Activated CD4-positive, CD25-positive, alpha-beta regulatory T cell treated with anti-CD3 and anti-CD28 coated beads, Interleukin-2, amount 50 U/mL, for 16 hours (primary cell): Measurements from ENCODE around the gene TPST2.

Experiments
- DNase-seq: peaks from one replicate; pipeline ENCODE4 v3.0.0-alpha.2; 2020; ENCODE audit warnings: low read depth, low spot score

TPST2 gene

DNA sequence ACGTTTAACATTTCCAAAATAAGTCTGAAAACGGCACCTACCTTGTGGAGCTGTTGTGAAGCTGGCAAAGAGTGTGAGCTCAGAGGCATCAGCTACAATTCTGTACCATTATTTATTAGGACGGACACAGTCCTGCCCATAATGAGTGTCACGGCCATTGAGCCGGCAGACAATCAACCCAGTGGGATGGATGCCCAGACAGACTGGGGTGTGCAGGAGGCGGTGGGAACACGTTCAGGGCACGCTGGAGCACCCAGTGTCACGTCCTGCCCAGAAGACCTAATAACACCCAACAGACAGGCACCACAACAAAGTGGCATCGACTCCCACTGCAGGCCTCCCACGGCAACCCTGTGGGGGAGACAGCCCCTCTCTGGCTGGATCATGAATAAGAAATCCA, 34.5 kb downstream of the TPST2 start:
- no peak for DNase-seq

DNA sequence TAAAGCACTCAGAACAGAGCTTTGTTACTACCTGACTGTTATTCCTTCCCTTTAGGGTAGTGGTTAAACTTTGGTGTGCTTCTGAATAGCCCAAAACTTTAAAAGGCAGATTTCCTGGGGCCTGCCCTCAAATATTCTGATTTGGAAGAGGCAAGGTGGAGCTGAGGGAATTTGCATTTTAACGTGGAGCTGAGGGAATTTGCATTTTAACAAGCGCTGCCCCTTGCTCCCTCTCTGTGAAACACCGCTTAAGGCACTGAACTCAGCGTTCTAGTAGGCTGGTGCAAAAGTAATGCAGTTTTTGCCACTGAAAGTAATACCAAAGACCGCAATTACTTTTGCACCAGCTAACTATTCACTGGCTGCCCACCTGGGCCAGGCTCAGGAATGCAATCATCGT, 35.0 kb downstream of the TPST2 start:
- DNase-seq = no peak

DNA sequence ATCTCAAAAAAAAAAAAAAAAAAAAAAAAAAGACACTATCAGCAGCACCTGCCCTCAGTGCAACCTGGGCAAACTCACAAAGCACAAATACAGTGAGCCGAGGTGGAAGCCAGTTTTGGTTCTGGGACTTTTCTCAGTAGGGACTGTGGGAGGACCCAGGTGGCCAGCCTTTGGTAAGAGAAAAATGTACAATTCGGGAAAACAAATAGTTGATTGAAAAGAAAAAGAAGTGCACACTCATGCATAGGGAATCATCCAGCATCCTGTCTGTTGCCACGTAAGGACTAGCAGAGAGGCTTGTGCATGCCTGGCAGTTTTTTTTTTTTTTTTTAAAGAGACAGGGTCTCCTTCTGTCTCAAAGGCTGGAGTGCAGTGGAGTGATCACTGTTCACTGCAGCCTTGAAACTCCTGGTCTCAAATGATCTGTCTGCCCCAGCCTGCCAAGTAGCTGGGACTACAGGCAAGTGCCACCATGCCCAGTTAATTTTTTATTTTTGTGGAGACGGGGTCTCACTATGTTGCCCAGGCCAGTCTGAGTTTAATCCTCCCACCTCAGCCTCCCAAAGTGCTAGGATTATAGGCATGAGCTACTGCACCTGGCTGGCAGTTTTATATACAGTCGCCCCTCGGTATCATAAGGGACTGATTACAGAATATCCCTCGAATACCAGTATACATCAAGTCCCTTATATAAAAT, 36.7 kb downstream of the TPST2 start:
- no peak for DNase-seq

DNA sequence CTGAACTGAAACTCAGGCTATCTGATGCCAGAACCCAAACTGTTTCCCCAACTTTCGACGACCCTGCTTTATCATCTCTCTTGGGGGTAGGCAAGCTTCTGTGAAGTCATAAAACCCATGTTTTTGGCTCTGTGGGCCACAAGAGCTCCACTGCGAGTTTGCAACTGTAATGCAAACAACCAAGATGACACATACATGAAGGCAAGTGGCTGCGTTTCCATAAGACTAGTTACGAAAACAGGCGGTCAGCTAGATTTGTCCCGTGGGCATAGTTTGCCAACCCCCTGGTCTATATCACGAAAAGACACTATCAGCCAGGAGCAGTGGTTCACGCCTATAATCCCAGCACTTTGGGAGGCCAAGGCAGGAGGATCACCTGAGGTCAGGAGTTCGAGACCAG, 37.5 kb downstream of the TPST2 start:
- DNase-seq = no peak

DNA sequence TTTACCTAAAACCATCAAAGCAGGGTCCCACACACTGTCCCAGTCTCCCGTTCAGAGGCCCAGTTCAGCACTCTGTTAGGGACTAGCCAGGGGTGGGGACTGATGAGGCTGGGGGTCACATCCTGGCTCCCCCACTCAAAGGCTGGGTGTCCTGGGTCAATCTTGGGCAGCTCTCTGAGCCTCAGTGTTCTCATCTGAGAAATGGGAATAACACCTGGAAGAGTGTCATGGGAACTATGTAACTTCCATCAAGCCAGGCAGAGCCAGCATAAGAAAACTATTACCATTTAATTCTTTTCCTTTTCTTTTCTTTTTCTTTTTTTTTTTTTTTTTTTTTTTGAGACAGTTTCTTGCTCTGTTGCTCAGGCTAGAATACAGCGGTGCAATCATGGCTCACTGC, 38.4 kb downstream of the TPST2 start:
- DNase-seq = no peak

DNA sequence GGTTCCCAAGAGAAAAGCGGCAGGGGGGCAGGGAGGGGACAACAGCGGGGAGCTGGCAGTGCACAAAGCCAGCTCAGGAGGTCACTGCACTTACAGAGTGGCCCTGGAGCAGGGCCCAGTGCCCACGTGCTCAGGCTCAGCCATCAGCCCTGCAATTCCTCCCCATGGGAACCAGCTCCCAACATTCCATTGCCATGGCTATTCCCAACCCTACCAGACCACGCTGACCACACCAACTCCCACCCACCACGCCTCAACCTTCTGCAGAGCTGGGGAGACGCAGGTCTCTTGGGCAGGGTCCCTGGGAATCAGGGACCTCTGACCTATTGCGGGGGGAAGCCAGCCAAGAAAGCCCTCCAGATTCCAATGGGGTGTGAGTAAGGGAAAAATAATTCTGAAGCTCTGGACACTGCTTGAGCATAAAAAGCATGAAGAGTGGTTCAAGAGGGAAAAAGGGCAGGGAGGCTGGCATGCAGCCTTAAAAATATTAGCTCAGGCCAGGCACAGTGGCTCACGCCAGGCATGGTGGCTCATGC, 39.4 kb downstream of the TPST2 start:
- DNase-seq = no peak

DNA sequence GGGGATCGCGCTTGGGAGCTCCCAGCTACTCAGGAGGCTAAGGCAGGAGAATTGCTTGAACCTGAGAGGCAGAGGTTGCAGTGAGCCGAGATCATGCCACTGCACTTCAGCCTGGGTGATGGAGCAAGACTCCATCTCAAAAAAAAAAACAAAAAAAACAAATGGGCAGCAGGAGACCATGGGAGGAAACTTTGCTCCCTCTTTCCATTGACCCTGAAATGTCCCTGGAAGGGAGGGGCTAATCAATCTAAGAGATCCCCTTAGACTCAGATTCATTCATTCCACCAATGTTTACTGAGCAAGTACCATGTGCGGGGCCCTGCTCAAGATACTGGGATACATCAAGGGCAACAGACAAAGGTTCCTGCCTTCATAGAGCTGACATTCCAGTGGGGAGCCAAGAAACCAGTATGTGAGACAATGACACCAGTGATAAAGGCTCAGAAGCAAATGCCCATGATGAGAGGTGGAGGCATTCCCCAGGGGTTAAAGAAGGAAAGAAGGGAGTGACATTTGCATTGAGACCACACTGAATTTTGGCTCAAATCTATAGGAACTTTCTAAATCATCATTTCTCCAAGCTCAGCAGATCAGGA, 39.9 kb downstream of the TPST2 start:
- no peak for DNase-seq

DNA sequence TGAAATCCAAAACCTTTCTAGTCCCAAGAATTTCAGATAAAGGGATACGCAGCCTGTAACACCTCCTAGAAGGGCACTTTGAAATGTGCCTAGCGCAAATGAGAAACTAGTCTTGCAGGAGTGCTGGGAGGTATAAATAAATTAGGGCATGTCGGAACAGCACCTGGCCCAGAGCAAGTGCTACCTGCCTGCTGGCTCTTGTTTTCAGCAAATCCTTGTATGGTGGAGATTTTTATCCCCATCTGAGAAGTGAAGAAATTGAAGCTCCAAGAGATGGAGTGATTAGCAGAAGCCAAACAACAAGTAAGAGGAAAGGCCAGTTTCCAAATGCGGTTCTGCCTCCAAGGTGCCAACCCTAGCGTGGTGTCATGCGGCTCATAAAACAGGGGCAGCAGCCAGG, 40.9 kb downstream of the TPST2 start:
- no peak for DNase-seq

DNA sequence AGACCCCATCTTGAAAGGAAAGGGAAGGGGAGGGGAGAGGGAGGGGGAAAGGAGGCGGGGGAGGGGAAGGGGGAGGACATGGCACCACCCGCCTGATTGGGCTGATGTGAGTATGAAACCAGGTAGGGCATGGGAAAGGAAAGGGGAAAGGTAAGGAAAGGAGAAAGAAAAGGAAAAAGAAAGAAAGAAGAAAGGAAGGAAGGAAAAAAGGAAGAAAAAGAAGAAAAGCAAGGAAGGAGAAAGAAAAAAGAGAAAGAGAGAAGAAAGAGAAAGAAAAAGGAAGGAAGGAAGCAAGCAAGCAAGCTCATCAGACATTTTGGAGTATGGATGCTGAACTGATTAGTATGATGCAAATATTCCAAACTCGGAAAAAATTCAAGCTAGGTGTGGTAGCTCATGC, 41.6 kb downstream of the TPST2 start:
- DNase-seq = no peak

DNA sequence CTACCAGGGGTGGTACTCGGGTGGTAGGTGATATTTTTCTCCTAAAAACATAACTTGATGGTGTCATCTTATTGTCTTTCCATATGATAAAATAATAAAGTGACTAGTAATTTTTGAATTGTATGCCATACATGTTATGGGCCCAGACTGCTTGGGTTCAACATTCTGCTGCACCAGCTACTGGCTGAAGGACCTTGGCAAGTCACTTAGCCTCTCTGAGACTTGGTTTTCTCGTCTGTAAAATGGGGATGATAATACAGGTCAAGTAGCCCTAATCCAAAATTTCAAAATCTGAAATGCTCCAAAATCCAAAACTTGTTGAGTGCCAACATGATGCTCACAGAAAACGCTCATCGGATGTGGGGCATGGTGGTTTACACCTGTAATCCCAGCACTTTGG, 42.1 kb downstream of the TPST2 start:
- DNase-seq = no peak

DNA sequence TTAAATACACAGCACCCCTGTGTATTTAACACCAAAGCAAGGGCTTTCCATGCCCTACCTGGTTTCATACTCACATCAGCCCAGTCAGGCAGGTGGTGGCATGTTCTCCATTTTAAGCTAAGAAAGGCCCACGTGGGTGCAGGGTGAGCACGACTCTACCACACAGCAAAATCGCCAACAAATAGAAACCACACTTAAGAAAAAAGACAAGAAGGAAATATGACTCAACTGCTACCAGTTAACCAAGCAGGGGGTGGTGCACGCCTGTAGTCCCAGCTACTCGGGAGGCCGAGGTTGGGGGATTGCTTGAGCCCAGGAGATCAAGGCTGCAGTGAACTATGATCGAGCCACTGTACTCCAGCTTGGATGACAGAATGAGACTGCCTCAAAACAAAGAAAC, 42.5 kb downstream of the TPST2 start:
- DNase-seq = no peak

DNA sequence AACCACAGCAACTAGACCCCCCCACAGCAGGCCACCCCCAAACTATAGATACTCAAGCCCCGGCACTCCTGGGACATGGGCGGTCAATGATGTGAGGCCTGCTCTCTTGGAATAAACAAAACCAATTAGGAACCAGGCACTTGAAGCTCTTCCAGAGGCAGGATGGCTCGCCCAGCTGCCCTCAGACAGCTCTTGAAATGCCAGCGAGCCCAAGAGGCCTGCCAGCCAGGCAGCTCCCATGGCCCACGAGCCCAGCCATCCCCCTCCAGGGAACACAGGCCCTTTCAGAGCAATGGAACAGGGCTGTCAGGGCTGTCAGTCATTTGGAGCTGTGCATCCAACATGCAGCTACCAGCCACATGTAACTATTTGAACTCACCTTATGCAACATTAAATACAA, 43.6 kb downstream of the TPST2 start:
- DNase-seq = no peak

DNA sequence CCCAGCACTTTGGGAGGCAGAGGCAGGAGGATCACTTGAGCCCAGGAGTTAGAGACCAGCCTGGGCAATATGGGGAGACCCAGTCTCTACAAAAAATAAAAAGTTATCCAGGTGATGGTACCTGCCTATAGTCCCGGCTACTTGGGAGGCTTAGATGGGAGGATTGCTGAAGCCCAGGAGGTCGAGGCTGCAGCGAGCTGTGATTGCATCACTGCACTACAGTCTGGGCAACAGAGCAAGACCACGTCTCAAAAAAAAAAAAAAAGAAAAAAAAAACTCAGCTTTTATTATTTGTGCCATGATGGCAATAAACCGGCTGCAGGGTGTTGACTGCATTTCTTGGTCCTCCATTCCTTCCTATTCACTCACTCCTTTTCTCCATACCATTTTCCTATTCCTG, 44.1 kb downstream of the TPST2 start:
- DNase-seq = no peak

DNA sequence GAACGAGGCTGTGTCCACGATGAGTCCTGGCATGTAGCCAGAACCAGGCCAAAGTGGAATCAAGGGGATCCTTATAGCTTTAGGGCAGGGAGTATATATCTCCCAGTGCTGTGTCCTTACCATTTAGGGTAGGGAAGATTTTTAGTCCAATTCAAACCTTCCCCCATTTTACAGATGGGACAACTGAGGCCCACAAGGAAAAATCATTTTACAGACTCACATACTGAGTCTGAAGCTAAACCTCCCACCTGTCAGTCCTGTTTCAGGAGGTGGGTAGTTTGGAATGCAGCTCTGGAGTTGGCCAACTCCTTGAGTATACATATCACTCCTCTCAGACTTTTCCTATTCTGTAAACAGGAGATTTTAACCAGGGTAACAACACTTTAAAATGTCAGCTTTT, 44.5 kb downstream of the TPST2 start:
- no peak for DNase-seq

DNA sequence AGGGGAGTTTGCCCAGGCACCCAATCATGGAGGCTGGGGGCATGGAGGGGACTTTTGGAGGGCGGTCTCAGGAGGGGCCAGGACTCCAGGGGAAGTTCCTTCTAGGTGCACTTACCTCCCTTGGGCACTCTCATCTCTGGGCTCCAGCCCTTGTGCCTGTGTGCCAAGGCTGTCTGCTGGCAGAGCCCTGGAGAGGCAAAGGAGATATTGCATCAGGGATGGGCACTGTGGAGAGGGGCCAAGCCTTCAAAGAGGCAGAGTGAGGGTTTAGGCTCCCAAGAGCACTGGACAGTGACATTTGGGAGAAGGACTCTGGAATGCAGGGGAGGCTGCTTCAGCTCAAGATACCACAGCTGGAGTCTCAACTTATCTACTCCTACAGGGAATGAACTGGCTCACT, 45.4 kb downstream of the TPST2 start:
- no peak for DNase-seq

DNA sequence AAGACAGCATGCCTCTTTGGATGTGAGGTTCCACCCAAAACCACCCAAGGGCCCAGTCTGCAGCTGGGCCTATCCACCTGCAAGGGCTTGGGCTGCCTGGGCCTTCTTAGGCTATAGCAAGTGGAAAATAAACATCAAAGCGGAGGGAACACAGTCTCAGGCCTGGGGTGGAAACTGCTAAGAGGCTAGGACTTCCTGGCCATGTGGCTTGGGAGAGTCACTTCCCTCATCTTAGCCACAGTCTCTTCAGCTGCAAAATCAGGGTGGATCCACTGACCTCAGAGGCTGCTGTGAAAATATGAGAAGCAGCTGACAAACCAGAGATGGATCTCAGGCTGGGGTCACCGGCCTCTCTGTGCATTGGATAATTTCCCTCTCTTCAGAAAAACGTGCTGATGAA, 47.1 kb downstream of the TPST2 start:
- DNase-seq = no peak

DNA sequence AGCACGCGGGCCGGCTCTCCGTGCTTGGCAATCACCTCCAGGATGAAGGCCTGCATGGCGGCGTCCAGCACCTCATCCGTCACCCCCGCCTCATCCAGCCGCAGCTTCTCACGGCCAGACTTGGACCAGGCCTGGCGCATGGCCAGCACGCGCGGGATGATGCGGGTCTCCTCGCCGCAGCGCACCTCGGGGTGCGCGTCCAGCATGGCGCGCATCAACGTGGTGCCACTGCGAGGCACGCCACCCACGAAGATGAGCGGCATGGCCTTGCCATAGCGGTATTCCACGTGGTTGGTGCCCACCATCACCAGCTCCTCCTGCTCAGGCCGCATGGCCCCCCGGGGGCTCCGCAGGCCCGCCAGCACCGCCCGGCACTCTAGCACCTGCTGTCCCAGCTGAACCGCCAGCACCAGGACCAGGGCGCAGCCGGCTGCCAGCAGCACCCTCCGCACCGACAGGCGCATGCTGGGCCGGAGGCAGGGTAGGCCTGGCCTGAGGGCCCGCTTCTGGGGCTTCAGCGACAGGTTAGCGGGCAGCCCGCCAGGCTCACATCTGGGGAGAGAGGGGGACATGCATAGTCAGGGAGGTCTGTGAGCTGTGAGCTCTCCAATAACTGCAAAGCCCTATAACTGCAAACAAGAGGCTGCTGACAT, 48.6 kb downstream of the TPST2 start:
- no peak for DNase-seq

DNA sequence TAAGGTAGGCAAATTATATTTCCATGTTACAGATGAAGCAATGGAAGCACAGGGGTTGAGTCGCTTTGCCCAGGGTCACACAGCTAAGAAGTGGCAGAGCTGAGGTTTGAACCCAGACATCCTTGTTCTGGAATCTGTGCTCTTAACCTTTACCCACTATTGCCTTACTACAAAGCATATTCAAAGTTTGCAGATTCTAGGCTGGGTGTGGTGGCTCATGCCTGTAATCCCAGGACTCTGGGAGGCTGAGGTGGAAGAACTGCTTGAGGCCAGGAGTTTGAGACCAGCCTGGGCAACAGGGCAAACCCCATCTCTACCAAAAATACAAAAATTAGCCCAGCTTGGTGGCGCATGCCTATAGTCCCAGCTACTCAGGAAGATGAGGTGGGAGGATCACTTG, 49.8 kb downstream of the TPST2 start:
- DNase-seq = no peak

DNA sequence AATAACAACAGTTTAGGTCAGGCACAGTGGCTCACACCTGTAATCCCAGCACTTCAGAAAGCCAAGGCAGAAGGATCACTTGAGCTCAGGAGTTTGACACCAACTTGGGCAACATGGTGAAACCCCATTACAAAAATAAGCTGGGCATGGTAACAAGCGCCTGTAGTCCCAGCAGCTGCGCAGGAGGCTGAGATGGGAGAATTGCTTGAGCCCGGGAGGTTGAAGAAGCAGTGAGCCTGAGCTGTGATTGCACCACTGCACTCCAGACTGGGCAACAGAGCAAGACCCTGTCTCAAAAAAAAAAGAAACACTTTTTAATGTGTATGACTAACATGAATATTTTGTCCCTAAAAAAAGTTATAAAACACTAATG, 53.2 kb downstream of the TPST2 start:
- DNase-seq = no peak

DNA sequence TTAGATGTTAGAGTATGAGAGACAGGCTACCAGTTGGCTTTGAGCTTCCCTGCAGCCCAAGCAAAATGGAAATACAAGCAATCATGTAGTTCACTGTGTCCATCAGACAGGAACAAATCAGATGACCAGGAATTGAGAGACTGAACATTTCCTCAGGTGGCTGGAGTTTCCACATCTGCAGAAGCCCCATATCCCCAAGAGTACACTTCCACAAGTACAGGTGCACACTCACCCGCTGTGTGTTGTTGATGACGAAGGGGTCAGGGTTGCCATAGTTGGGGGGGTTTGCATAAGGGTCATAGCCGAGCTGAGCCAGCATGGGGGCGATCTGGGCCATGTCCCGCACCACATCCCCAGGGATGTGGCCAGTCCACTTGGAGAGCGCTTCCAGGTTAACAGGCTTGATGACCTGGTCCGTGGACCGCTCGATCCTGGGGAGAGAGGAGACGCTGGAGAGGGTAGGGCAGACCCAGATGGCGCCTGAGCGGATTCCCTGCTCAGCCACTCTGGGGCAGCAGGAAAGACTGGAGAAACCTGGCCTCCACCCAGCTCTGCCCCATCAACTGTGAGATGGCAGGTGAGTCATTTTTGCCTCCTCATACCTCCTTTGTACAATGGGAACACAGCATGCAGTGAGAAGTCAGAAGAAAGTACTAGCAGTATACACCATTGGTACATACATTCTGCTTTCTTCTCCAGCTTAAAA, 53.7 kb downstream of the TPST2 start:
- DNase-seq = no peak

DNA sequence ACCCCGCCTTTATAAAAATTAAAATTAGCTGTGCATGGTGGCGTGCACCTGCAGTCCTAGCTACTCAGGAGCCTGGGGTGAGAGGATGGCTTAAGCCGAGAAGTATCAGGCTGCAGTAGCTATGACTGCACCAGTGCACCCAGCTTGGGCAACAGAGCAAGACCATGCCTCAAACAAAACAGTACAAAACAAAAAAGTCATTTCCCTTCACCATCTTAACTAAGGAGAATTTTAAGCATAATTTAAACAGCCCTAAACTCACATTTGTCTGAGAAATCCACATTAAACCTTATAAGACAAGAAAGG, 54.4 kb downstream of the TPST2 start:
- no peak for DNase-seq

DNA sequence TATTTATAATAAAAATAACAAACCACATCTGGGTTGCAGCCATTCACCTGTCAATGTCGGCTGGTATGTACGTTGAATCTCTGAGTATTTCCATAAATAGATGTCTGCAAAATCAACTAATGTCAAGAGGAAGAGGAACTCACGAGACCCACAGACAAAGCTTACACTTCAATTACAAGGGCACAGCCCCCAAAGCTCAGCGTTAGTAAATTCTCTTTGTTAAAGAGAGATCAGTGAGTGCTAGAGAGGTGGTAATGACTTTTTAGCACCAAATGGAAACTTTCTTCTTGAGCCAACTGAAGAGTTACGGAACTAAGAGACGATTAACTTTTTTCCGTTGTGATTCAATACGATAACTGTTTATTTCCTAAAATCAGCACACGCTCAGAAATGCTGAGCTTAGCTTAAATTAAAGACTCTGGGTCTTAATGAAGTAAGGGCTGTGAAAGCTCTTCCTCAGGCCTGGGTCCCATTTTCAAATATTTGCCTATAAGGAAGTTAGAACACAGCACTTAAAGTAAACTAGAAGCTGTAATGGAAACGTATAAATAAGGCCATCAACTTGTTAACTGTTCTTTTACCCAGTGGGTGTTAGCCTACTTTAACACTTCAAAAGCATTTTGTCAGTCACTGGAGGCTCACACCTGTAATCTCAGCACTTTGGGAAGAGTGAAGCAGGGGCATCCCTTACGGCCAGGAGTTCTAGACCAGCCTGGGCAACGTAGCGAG, 54.9 kb downstream of the TPST2 start:
- DNase-seq = no peak
